Coronary artery (tissue), 2 donors: Measurements from ENCODE around the gene MLLT3.

Source experiments
- DNase-seq: peaks from one replicate; pipeline ENCODE4 v3.0.0-alpha.2; 2017; ENCODE audit warnings: low spot score
- H3K27ac ChIP-seq, 2 donors: fragments of 200-600 bp; sonication (generic); one replicate each; pipeline ENCODE4 v1.5.1; 2016 to 2019
- H3K4me3 ChIP-seq: fragments of 200-600 bp; sonication (generic); 2 replicates; pipeline ENCODE4 v1.5.1; 2016; ENCODE audit warnings: mild to moderate bottlenecking, moderate library complexity
- CTCF ChIP-seq: fragments of 200-600 bp; sonication (generic); IDR thresholded peaks from one replicate; pipeline ENCODE4 v1.5.1; 2019; ENCODE audit warnings: antibody characterized with exemption

The MLLT3 gene

GRCh38 chr9:20436476-20437195, 185.7 kb downstream of the MLLT3 start:
- Histone ChIP-seq H3K4me3 (no peak overlapping the region), H3K27ac (no peak overlapping the region)
- DNase-seq, result no peak
- no peak for TF ChIP-seq CTCF

- Histone ChIP-seq H3K27ac (no peak overlapping the region), H3K4me3 (no peak overlapping the region)
- DNase-seq, result no peak
- TF ChIP-seq CTCF, result no peak
These were observed 193.3 kb downstream of the MLLT3 start for GRCh38 chr9:20428976-20429375.

DNA sequence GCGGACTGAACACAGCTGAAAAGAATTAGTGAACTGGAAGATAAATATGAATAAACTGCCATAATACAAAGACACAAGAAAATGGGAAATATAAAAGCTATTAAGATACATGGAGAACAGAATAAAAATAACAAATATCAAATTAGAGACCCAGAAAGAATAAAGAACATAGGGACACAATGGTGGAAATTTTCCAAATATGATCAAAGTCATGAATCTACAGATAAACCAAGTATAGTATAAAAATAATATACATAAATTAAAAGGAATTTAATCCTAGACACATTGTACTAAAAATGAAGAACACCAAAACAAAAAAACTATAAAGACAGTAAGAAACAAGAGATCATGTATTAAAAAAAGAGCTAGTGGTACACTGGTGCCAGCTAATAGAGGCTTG, 194.9 kb downstream of the MLLT3 start:
- DNase-seq, result no peak
- H3K4me3 ChIP-seq, result no peak overlapping the region
- no peak overlapping the region for H3K27ac ChIP-seq
- TF ChIP-seq CTCF, result no peak

DNA sequence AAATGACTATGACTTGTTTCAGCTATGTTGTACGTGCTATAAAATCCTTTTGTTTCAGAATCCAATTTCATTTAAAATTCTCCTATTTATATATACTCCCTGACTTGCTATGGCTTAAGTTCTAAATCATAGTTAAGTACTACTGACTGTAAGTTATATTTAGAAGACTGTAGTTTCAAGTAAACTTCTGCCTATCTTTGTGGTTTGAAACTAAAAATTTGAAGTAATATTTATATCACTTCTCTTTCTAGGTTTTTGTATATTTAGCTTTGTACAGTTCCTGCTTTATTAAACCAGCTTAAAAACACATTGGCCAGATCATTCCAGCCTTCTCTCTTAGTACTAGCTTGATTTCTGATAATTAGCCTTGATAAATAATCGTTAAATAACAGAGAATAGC, 196.3 kb downstream of the MLLT3 start:
- no peak for TF ChIP-seq CTCF
- no peak overlapping the region for H3K27ac ChIP-seq
- H3K4me3 ChIP-seq, result no peak overlapping the region
- no peak for DNase-seq

GRCh38 chr9:20419533-20419932, 202.8 kb downstream of the MLLT3 start:
- TF ChIP-seq CTCF, result no peak
- Histone ChIP-seq H3K4me3 (no peak overlapping the region), H3K27ac (no peak overlapping the region)
- no peak for DNase-seq

GRCh38 chr9:20418485-20418884, 203.8 kb downstream of the MLLT3 start:
- no peak for DNase-seq
- H3K27ac ChIP-seq, result no peak overlapping the region
- TF ChIP-seq CTCF, result no peak
- H3K4me3 ChIP-seq, result no peak overlapping the region

DNA sequence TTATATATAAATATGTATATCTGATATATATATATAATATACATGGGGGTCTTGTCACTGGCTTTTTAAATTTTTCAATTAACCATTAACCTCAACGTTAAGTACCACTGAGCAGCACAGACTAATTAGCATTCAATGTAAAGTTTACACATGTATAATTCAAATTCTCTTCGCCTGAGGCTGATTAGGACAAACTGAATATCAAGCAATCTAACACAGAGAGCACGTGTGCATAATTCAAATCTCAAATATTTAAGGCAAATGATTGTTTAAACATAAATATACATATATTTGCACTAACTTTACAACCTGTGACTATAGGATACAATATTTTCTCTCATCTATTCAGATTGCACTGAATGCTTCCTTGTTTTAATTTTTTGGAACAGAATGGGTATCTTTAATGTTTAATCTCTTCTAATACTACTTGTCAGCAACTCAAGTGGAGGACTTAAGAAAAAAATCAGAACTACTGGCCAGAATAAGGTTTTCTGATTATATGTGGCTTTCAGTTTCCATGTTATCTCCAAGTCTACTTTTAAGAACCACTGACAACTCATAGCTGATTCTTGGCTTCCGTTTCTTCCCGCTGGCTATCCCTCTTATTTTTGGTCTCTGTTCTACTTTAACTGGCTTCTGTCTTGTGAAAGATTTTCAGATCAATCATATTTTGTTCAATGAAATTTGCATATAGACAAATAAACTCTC, 204.8 kb downstream of the MLLT3 start:
- DNase-seq, result no peak
- no peak for TF ChIP-seq CTCF
- no peak overlapping the region for H3K4me3 ChIP-seq
- no peak overlapping the region for H3K27ac ChIP-seq
